Measurements from ENCODE around the gene LAMC1.

DNA sequence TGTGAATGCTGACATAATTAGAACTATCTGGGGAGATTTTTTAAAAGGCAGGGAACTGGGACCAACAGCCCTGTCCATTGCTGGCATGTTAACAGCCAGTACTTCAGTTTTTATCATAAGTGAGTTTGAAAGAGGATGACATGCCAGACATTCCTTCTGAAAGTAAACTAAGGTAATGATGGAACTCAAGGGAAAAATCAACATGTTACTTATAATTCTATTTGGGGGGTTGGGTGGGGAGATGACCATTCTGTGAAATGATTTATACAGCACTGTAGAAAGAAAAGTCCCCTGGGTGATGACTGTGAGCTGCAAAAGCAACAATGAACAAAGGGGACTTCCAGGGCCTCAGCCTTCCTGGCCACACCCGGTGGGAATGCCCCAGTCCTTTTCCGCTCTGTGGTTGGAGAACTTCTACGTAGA lies 157.4 kb downstream of the LAMC1 start:
- TF ChIP-seq POLR2A (IDR thresholded peaks at IDR 0.05) (no peak), CTCF (IDR thresholded peaks at IDR 0.05) (no peak)

Data from lower leg skin (tissue), 3 donors.